Astrocyte of the cerebellum (primary cell): Measurements from ENCODE around the gene CENPL.
A peak's percentile ranks its signal among the peaks of the same experiment; 100 is the strongest.

Experiments
- DNase-seq: peaks from one replicate; pipeline ENCODE4 v3.0.0-alpha.2; 2011; ENCODE audit warnings: low read depth
- H3K4me3 ChIP-seq: 2 replicates; pipeline ENCODE4 v1.5.1; 2011; ENCODE audit warnings: mild to moderate bottlenecking, low read depth, low read length, moderate library complexity
- CTCF ChIP-seq: IDR thresholded peaks from 2 replicates; pipeline ENCODE4 v1.5.1; 2012; ENCODE audit warnings: low read length, low read depth, moderate library complexity, mild to moderate bottlenecking; ENCODE audit errors: missing control alignments
- in situ Hi-C: cut with HindIII; loops from 2 replicates; pipeline ENCODE4 v1.10.0; 2017; ENCODE audit warnings: low sequenced_read_pairs

CENPL gene

GRCh38 chr1:173867753-173868265 is 43.1 kb upstream of the CENPL start, which contains the start of gene GAS5:
TSS of gene GAS5 (minus strand) at chr1:173867989.
- DNase-seq, result peak; percentile 100
- in situ Hi-C loops, result no loop called here

GRCh38 chr1:173867141-173867752 is 42.6 kb upstream of the CENPL start:
- H3K4me3 ChIP-seq, result peak overlapping the region; percentile 77
- in situ Hi-C loops, result no loop called here
- DNase-seq, result no peak
- no peak for TF ChIP-seq CTCF

More at GRCh38 chr1:173867753-173868265, 43.1 kb upstream of the CENPL start, which contains the start of gene GAS5:
- TF ChIP-seq CTCF, result no peak
- peak within 1 kb of the TSS; percentile 77 for H3K4me3 ChIP-seq

GRCh38 chr1:173866413-173867115 is 41.9 kb upstream of the CENPL start:
- no peak for TF ChIP-seq CTCF
- in situ Hi-C loops, result no loop called here
- DNase-seq, result no peak
- peak overlapping the region; percentile 77 for H3K4me3 ChIP-seq

GRCh38 chr1:173865468-173866164 is 40.9 kb upstream of the CENPL start:
- TF ChIP-seq CTCF, result no peak
- in situ Hi-C loops, result no loop called here
- H3K4me3 ChIP-seq, result peak overlapping the region; percentile 77
- no peak for DNase-seq

GRCh38 chr1:173864179-173864867 is 39.6 kb upstream of the CENPL start:
- DNase-seq, result no peak
- no peak for TF ChIP-seq CTCF
- in situ Hi-C loops, result no loop called here
- peak overlapping the region; percentile 77 for H3K4me3 ChIP-seq
